Right lung (tissue), 5 donors: Measurements from ENCODE around the gene KCNK10. TPM values are rescaled to one million over a fixed set of nuclear protein-coding genes. Genes with fewer than 3 reads are reported as not detected.
A peak's percentile ranks its signal among the peaks of the same experiment; 100 is the strongest.

Experiments used
- DNase-seq, 2 donors: peaks; one replicate each; pipeline ENCODE4 v3.0.0-alpha.2; 2013
- polyA plus RNA-seq, 5 donors: library from polyadenylated mRNA; unstranded; fragments of 120-200 nt; gene quantifications; one replicate each; pipeline versions ENCODE4 v1.2.1 to v1.2.3, GENCODE V29; 2013; ENCODE audit warnings: inconsistent platforms in 1 of 5, low replicate concordance in 1 of 5; ENCODE audit not compliant: insufficient read length in 5 of 5, insufficient read depth in 1 of 5

The KCNK10 gene
- polyA plus RNA-seq, 5 donors, result 0.16 to 0.22 (median 0.19) TPM; not detected in 1

- DNase-seq, result no peak
Measured at GRCh38 chr14:88228522-88229236, 94.4 kb downstream of the KCNK10 start.

DNA sequence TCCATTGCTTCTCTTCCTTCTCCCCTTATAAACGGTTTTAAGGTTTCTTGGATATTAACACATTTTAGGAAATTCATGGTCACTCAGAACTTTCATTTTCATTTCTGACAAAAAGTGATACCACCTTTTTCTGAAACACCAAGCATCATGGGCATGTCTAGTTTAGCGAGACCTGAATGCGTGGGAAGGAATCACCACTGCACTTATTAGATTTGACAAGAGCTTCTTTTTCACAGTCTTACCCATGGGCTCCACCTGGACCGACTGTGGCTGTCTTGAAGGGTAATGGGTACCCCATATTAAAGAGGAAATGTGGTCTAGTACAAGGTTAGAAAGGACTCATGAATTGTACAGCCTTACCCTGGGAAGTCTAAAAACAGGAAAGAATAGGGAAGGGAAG, 95.4 kb downstream of the KCNK10 start:
- DNase-seq, result no peak

GRCh38 chr14:88225721-88226120, 97.3 kb downstream of the KCNK10 start:
- DNase-seq, result no peak

DNA sequence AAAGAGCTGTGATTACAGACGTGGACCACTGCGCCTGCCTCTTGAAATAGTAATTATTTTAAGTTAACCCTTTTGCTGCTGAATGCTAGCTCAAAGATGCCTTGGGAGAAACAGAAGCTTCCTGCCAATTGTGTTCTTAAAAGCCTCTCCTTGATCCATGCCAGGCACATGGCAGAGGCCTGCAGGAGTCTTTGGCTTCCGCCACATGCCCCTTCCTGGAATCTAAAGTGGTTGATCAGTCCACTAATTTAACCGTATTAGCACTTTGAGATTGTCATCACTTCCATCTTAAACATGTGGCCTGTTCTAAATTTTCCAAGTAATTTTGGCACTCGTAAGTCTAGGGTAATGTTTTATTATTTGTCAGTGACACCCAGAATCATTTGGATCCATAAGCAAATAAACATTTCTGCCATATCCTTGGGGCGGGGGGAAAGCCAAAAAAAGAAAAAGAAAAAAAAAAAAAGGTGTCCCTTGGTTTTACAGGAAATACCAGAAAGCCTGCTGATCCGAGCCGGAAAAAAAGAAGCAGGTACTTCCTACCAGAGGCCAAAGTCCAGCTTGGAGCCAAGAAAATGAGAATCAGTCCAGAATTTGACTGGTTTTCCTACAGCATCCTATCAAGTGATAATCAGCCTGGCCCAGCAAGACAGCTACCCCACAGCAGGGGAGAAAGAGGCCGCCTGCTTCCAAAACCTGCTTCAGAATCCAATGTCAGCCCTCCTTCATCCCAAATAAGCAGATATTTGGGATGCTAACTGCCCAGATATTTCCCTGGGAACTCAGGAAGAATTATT, 104.8 kb downstream of the KCNK10 start:
- DNase-seq, result no peak

- DNase-seq, result no peak
Measured at GRCh38 chr14:88212691-88213090, 110.4 kb downstream of the KCNK10 start.

DNA sequence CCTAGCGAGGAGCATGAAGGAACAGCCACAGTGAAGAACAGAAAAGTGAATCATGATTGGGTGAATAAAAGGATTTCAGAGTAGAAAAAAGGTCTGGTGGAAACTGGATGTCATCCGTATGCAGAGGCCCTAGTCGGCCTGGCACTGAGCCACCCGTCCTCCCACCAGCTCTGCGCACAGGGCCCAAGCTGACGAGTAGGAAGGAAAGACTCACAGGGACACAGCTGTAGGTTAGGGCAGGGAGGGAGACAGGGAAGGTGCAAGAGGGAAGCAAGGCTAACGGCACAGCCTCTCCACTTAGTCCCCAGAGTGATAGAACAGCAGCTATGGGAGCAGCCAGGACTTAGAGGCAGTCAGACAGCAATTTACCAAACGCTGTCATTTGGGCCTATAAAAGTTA, 112.6 kb downstream of the KCNK10 start:
- no peak for DNase-seq

GRCh38 chr14:88209273-88209672, 113.8 kb downstream of the KCNK10 start:
- DNase-seq, result no peak

GRCh38 chr14:88208858-88209257, 114.2 kb downstream of the KCNK10 start:
- no peak for DNase-seq

GRCh38 chr14:88204221-88204620, 118.8 kb downstream of the KCNK10 start:
- DNase-seq, result no peak

GRCh38 chr14:88203291-88203690, 119.8 kb downstream of the KCNK10 start:
- DNase-seq, result no peak

DNA sequence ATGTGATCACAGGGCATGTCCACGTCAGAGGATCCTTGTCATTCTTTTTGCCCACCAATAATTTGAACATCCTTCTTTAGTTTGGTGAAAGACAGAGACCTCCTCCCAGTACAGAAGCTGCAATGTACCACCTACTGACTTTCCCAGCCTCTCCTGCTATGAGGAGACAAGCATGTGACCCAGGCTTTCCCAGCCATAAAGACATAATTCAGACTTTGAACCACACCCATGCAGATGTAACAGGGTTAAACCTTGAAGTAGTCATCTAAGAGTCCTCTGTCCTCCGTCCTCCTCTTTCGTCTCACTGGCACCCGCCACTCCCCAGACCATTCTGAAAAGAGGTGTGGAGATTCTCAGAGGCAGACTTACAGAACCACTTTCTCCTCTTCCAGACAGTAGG, 120.8 kb downstream of the KCNK10 start:
- no peak for DNase-seq

- DNase-seq, result no peak
Measured at GRCh38 chr14:88201851-88202250, 121.2 kb downstream of the KCNK10 start.

GRCh38 chr14:88199882-88200281, 123.2 kb downstream of the KCNK10 start:
- no peak for DNase-seq

GRCh38 chr14:88198446-88198845, 124.6 kb downstream of the KCNK10 start:
- DNase-seq, result no peak

- DNase-seq, result no peak
Measured at GRCh38 chr14:88196925-88197324, 126.1 kb downstream of the KCNK10 start.

- no peak for DNase-seq
Measured at GRCh38 chr14:88196116-88196890, 126.8 kb downstream of the KCNK10 start.

GRCh38 chr14:88195676-88196075, 127.4 kb downstream of the KCNK10 start:
- no peak for DNase-seq

DNA sequence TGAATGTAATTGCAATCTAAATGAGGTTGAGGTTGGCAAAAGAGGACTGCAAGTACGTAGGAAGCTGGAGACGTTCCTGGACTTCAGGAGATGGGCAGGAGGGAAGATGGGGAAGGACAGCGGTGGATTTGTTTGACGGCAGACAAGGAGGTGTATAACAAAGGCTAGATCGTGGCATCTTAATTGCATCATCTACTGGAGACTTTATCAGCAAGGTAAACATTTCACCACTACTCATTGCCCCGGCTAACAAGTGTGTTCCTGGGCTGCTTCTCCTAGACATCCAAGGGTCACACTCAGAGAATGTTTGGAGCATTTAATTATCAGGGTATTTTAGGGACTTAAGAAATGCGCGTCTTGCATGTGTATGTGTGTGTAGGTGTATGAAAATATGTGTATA, 128.5 kb downstream of the KCNK10 start:
- DNase-seq, result no peak

DNA sequence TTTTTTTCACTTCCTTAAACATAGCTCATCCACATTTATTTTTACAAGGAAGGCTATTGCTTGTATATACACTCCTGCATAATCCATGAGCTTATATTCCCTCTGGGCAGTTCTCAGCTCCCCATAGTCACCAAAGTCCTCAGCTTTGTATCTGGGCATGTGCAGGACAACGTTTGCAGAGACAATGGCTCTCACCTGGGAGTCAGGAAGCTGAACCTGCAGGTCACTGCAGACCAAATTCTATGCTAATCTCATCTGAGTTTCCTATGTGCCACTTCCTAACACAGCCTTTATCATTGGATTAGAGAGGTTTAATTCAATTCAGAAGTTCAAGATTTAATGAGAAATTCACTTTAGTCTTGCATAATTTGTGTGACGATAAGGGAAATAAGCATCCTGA, 131.5 kb downstream of the KCNK10 start:
- DNase-seq, result no peak

GRCh38 chr14:88189417-88190191, 133.5 kb downstream of the KCNK10 start:
- DNase-seq, result peak; percentile 75 to 80

- no peak for DNase-seq
Measured at GRCh38 chr14:88188745-88189416, 134.2 kb downstream of the KCNK10 start.
